ENCODE results near the gene INF2. TPM values are rescaled to one million over a fixed set of nuclear protein-coding genes. Genes with fewer than 3 reads are reported as not detected.
"Not testable (repeated sequence)": the region's sequence is repeated elsewhere in the genome, so short reads cannot be mapped to it uniquely, and the experiment has no call there.

The INF2 gene
- total RNA-seq, 3 donors from 2014 or later = 31.0 to 70.9 (median 51.5) TPM

DNA sequence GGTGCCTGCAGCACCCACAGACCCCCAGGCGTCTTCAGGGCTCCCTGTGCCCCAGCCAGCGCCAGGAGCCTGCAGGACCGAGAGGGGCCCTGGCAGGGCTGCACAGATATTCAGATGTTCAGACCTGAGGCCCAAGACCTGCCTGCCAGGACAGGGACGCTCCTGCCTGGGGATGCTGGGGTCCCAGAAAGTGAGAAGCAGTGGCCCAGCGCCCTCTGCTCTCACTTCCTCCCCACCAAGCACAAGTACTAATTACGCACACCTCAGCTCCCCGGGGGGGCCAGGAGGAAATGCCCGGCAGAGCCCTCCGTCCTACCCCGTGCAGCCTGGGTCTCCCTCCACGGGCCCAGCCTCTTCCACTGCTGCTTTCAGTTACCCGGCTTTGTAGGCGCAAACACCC lies 28.8 kb upstream of the INF2 start:
- TF ChIP-seq POLR2AphosphoS5 (IDR thresholded peaks at IDR 0.05) (no peak), POLR2A (IDR thresholded peaks at IDR 0.05) (no peak)
- TF ChIP-seq, protein P1, sequence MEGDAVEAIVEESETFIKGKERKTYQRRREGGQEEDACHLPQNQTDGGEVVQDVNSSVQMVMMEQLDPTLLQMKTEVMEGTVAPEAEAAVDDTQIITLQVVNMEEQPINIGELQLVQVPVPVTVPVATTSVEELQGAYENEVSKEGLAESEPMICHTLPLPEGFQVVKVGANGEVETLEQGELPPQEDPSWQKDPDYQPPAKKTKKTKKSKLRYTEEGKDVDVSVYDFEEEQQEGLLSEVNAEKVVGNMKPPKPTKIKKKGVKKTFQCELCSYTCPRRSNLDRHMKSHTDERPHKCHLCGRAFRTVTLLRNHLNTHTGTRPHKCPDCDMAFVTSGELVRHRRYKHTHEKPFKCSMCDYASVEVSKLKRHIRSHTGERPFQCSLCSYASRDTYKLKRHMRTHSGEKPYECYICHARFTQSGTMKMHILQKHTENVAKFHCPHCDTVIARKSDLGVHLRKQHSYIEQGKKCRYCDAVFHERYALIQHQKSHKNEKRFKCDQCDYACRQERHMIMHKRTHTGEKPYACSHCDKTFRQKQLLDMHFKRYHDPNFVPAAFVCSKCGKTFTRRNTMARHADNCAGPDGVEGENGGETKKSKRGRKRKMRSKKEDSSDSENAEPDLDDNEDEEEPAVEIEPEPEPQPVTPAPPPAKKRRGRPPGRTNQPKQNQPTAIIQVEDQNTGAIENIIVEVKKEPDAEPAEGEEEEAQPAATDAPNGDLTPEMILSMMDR (IDR thresholded peaks at IDR 0.05) = no peak
- H3K27me3 ChIP-seq = no peaks in the 10 kb centered on the region
- H3K27ac ChIP-seq = no peak overlapping the region
- intact Hi-C loops (cut with DNase I; ENCODE audit: low total_unique reads) = no loop called here
- no peak for DNase-seq (ENCODE audit: low spot score in 2 of 2)
- H3K4me1 ChIP-seq = peaks cover 0 to 5% of the 10 kb centered on the region in 2 donors
- H3K9me3 ChIP-seq = no peaks in the 10 kb centered on the region
- H3K4me3 ChIP-seq = no peak overlapping the region
- no peaks in the 10 kb centered on the region for H3K36me3 ChIP-seq

DNA sequence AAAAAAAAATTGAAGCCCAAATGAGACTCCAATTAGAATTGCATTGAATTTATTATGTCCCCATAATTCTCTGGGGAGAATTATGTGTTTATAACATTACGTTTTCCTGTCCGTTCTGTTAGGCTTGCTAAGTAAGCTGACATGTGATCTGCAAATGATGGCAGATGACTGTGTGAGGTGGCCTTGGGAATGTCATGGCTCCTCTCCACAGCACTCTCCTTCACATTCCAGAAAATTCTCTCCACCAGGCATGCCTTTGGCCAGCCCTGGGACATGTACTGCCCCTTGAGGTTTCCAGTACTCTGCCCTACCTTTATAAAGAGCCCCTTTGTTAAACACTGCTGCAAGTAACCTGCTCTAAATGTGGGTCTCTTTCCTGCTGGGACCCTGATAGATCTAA lies 28.3 kb upstream of the INF2 start:
- no peak overlapping the region for H3K4me3 ChIP-seq
- TF ChIP-seq POLR2A (IDR thresholded peaks at IDR 0.05) (no peak), POLR2AphosphoS5 (IDR thresholded peaks at IDR 0.05) (no peak)
- TF ChIP-seq, protein P1 (IDR thresholded peaks at IDR 0.05) = no peak
- no peaks in the 10 kb centered on the region for H3K9me3 ChIP-seq
- no peaks in the 10 kb centered on the region for H3K27me3 ChIP-seq
- intact Hi-C loops (cut with DNase I; ENCODE audit: low total_unique reads) = no loop called here
- H3K36me3 ChIP-seq = no peaks in the 10 kb centered on the region
- H3K27ac ChIP-seq = no peak overlapping the region
- H3K4me1 ChIP-seq = peaks cover 0 to 7% of the 10 kb centered on the region in 2 donors
- no peak for DNase-seq (ENCODE audit: low spot score in 2 of 2)

DNA sequence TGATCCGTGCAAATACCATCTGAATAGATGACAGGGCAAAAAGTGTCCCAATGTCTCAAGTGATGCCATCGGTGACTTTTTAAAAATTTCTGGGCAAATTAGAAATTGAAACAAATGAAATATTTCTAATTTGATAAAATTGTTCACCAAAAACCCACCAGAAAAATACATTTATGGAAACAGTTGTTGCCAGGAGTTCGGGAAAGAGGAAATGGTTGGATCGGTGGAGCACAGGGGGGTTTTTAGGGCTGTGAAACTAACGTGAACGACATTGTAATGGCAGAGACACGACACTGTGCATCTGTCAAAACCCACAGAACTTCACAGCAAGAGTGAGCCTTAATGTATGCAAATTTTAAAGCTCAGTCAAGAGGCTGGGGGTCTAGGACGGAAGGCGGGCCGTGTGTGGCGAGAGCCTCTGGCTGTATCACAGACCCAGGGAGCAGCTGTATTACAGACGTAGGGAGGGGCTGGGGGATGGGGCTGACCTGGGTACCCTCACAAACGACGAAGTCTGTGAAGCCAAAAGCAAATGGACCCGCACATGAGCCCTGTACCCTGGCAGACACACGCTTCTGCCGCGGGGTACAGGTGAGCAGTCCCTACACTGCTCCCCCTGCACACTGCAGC lies 27.8 kb upstream of the INF2 start:
- H3K27me3 ChIP-seq; H3K9me3 ChIP-seq; intact Hi-C loops (cut with DNase I; ENCODE audit: low total_unique reads); H3K4me1 ChIP-seq; H3K4me3 ChIP-seq; H3K36me3 ChIP-seq; DNase-seq (ENCODE audit: low spot score in 2 of 2); H3K27ac ChIP-seq: not testable (repeated sequence)

DNA sequence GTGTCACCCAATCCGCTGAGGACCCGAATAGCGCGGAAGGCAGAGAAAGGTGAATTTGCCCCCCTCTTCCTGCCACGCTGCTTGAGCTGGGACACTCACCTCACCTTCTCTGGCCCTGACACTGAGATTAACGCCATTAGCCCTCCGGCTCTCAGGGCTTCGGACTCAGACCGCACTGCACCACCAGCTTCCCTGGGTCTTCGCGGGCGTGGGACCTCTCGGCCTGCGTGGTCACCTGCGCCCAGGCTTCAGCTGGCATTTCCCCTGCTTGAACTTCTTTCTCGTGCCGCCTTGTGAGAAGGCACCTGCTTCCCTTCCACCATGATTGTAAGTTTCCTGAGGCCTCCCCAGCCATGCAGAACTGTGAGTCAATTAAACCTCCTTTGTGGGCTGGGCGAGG lies 26.9 kb upstream of the INF2 start:
- intact Hi-C loops (cut with DNase I; ENCODE audit: low total_unique reads); DNase-seq (ENCODE audit: low spot score in 2 of 2); H3K4me1 ChIP-seq; H3K27me3 ChIP-seq; H3K27ac ChIP-seq; H3K9me3 ChIP-seq; H3K36me3 ChIP-seq; H3K4me3 ChIP-seq: not testable (repeated sequence)

DNA sequence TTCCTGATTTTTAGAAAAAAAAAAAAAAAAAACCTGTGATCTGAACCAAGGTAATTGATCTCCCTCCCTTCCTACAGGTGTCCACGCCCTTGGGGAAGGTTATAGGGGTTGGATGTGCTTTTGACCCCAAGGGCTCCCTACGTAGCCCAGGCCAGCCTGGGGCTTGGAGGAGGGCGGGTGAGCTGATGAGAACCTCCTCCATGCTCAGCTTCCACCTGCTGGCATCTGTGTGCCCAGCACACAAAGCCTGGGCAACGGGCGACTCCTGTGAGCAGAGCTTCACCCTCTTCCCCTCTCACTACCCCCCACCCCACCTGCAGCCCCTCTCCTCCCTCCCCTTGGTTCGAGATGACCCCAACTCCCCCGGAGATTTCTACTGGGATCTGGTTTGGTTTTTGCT lies 25.3 kb upstream of the INF2 start:
- H3K4me3 ChIP-seq = no peak overlapping the region
- no peaks in the 10 kb centered on the region for H3K27me3 ChIP-seq
- H3K36me3 ChIP-seq = no peaks in the 10 kb centered on the region
- H3K9me3 ChIP-seq = no peaks in the 10 kb centered on the region
- DNase-seq (ENCODE audit: low spot score in 2 of 2) = no peak
- intact Hi-C loops (cut with DNase I; ENCODE audit: low total_unique reads) = no loop called here
- peaks cover 0 to 7% of the 10 kb centered on the region in 2 donors for H3K4me1 ChIP-seq
- TF ChIP-seq POLR2A (IDR thresholded peaks at IDR 0.05) (no peak), POLR2AphosphoS5 (IDR thresholded peaks at IDR 0.05) (no peak)
- TF ChIP-seq, protein P1 (IDR thresholded peaks at IDR 0.05) = no peak
- H3K27ac ChIP-seq = no peak overlapping the region

DNA sequence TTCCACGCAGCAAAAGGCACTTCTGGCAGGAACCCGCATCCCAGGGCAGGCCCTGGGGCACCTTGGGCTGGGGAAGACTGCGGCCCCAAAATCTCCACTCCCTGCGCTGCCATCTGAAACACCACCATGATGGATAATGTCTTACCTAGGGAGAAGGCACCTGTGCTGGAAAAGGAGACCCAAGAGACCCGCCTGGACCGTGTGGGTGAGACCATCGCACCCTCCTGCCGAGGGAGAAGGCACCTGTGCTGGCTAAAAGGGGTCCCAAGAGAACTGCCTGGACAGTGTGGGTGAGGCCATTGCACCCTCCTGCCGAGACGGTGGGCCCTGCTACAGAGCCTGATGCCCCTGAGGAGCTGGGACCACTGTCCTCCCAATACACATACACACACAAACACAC lies 24.8 kb upstream of the INF2 start:
- H3K4me3 ChIP-seq = no peak overlapping the region
- no peak for TF ChIP-seq POLR2AphosphoS5 (IDR thresholded peaks at IDR 0.05)
- no peak for TF ChIP-seq POLR2A (IDR thresholded peaks at IDR 0.05)
- TF ChIP-seq, protein P1 (IDR thresholded peaks at IDR 0.05) = no peak
- H3K36me3 ChIP-seq = no peaks in the 10 kb centered on the region
- no peak overlapping the region for H3K27ac ChIP-seq
- intact Hi-C loops (cut with DNase I; ENCODE audit: low total_unique reads) = no loop called here
- no peaks in the 10 kb centered on the region for H3K27me3 ChIP-seq
- H3K9me3 ChIP-seq = no peaks in the 10 kb centered on the region
- no peak for DNase-seq (ENCODE audit: low spot score in 2 of 2)
- peaks cover 0 to 7% of the 10 kb centered on the region in 2 donors for H3K4me1 ChIP-seq
